Hematopoietic multipotent progenitor cell treated with erythropoietin and hydrocortisone succinate and interleukin-3 and kit ligand, for 6 days (in vitro differentiated cells): ENCODE measurements around the gene ARHGEF1.
A peak's percentile ranks its signal among the peaks of the same experiment; 100 is the strongest.

ENCODE experiments used
- DNase-seq: peaks from one replicate; pipeline ENCODE4 v3.0.0-alpha.2; 2015

The ARHGEF1 gene

GRCh38 chr19:41882568-41883462, at the start of gene ARHGEF1:
TSS of gene ARHGEF1 (plus strand) at chr19:41883184. CDS start at chr19:41888083, 4,899 bp downstream.
- peak; percentile 53 for DNase-seq

- DNase-seq, result no peak
Measured at GRCh38 chr19:41837981-41838708, 44.8 kb upstream of the ARHGEF1 start.

GRCh38 chr19:41839211-41839610, 43.8 kb upstream of the ARHGEF1 start:
- DNase-seq, result no peak

- DNase-seq, result no peak
Measured at GRCh38 chr19:41843371-41843770, 39.6 kb upstream of the ARHGEF1 start.

- no peak for DNase-seq
Measured at GRCh38 chr19:41844601-41845000, 38.4 kb upstream of the ARHGEF1 start, which contains the start of gene LYPD4. TSS of gene LYPD4 (minus strand) at chr19:41844683. CDS start at chr19:41839285, 5,398 bp downstream.

- no peak for DNase-seq
Measured at GRCh38 chr19:41845001-41845050, 38.2 kb upstream of the ARHGEF1 start, which contains the start of gene DMRTC2. TSS of gene DMRTC2 (plus strand) at chr19:41845042. CDS start at chr19:41847429, 2,387 bp downstream.

- no peak for DNase-seq
Measured at GRCh38 chr19:41845051-41845590, 37.9 kb upstream of the ARHGEF1 start.

GRCh38 chr19:41847351-41848105, 35.5 kb upstream of the ARHGEF1 start:
- DNase-seq, result no peak

GRCh38 chr19:41848666-41849065, 34.3 kb upstream of the ARHGEF1 start:
- no peak for DNase-seq

- no peak for DNase-seq
Measured at GRCh38 chr19:41849067-41849466, 33.9 kb upstream of the ARHGEF1 start.

GRCh38 chr19:41850381-41850780, 32.6 kb upstream of the ARHGEF1 start:
- no peak for DNase-seq

- no peak for DNase-seq
Measured at GRCh38 chr19:41851456-41851855, 31.5 kb upstream of the ARHGEF1 start.

GRCh38 chr19:41853344-41853743, 29.6 kb upstream of the ARHGEF1 start:
- no peak for DNase-seq

GRCh38 chr19:41853768-41854167, 29.2 kb upstream of the ARHGEF1 start:
- DNase-seq, result no peak

- no peak for DNase-seq
Measured at GRCh38 chr19:41859213-41859617, 23.8 kb upstream of the ARHGEF1 start.

- peak; percentile 99 for DNase-seq
Measured at GRCh38 chr19:41859618-41860418, 23.2 kb upstream of the ARHGEF1 start, which contains the start of gene RPS19. TSS of gene RPS19 (plus strand) at chr19:41860255. CDS start at chr19:41860775, 520 bp downstream.

- no peak for DNase-seq
Measured at GRCh38 chr19:41860419-41861115, 22.4 kb upstream of the ARHGEF1 start.

GRCh38 chr19:41861116-41861768, 21.7 kb upstream of the ARHGEF1 start:
- DNase-seq, result no peak

- DNase-seq, result no peak
Measured at GRCh38 chr19:41861846-41862245, 21.1 kb upstream of the ARHGEF1 start.

- no peak for DNase-seq
Measured at GRCh38 chr19:41862445-41862986, 20.5 kb upstream of the ARHGEF1 start.
